Subcutaneous preadipocyte (primary cell): Measurements from ENCODE around the gene RAB18. TPM values are rescaled to one million over a fixed set of nuclear protein-coding genes. Genes with fewer than 3 reads are reported as not detected.

ENCODE experiments used
- total RNA-seq: library from RNA; depleted of rRNA; stranded (reverse); fragments of >200 nt; gene quantifications from 2 replicates; pipeline ENCODE4 v1.2.3, GENCODE V29; 2012

RAB18 gene
- 26.0 and 28.7 TPM in 2 replicates for total RNA-seq

GRCh38 chr10:27504007-27504807, at the start of gene RAB18:
Gene RAB18, plus strand, starts transcription at chr10:27504304. Its CDS starts 66 bp downstream, at chr10:27504370.

Other genes with a start within 250 kb of the RAB18 start
- gene MKX, start 241.5 kb downstream of the RAB18 start, total RNA-seq, result 0.20 TPM in 1 of 2 replicates, not detected in the other